Adrenal gland (tissue), 12 donors: ENCODE measurements around the gene ELN. TPM values are rescaled to one million over a fixed set of nuclear protein-coding genes. Genes with fewer than 3 reads are reported as not detected.
"Not testable (repeated sequence)": the region's sequence is repeated elsewhere in the genome, so short reads cannot be mapped to it uniquely, and the experiment has no call there.

Experiments used
- DNase-seq, 7 donors: peaks; one replicate each; pipeline ENCODE4 v3.0.0-alpha.2; 2019 to 2020
- H3K27ac ChIP-seq, 5 donors: fragments of 200-600 bp; sonication (generic) in 4 of 5; 1 replicate in 3 of 5; 2 replicates in 2 of 5; pipeline versions ENCODE4 v1.5.1 to v1.8.0; 2016 to 2020; ENCODE audit warnings: mild to moderate bottlenecking in 1 of 5
- H3K27me3 ChIP-seq: fragments of 200-600 bp; 2 replicates; pipeline ENCODE4 v1.8.0; 2021
- H3K36me3 ChIP-seq, 2 donors: fragments of 200-600 bp; replicated peaks in 1 of 2; 1 replicate in 1 of 2; 2 replicates in 1 of 2; pipeline versions ENCODE4 v1.5.1 to v1.8.0; 2018 to 2022
- H3K4me1 ChIP-seq, 2 donors: fragments of 200-600 bp; replicated peaks in 1 of 2; 1 replicate in 1 of 2; 2 replicates in 1 of 2; pipeline versions ENCODE4 v1.5.1 to v1.8.0; 2018 to 2021
- H3K4me3 ChIP-seq, 4 donors: fragments of 200-600 bp; sonication (generic) in 3 of 4; one replicate each; pipeline ENCODE4 v1.5.1; 2016 to 2018
- H3K9me3 ChIP-seq, 3 donors: fragments of 200-600 bp; sonication (generic) in 1 of 3; replicated peaks in 1 of 3; 1 replicate in 2 of 3; 2 replicates in 1 of 3; pipeline versions ENCODE4 v1.5.1 to v1.8.0; 2016 to 2021
- CTCF ChIP-seq, 6 experiments: fragments of 450-650 bp in 4 of 6; fragments of 200-600 bp in 2 of 6; sonication (generic) in 1 of 6; IDR thresholded peaks; 1 replicate in 5 of 6; 2 replicates in 1 of 6; pipeline versions ENCODE4 v1.5.1 to v1.8.0; 2016 to 2021; ENCODE audit warnings: antibody characterized with exemption in 6 of 6, mild to moderate bottlenecking in 2 of 6, moderate library complexity in 1 of 6
- POLR2A ChIP-seq, 2 donors: fragments of 450-650 bp; IDR thresholded peaks; one replicate each; pipeline ENCODE4 v1.6.1; 2017; ENCODE audit warnings: antibody characterized with exemption in 2 of 2, mild to moderate bottlenecking in 2 of 2, moderate library complexity in 1 of 2
- WGBS, 4 donors: extraction: QIAGEN DNeasy Blood & Tissue Kit in 2 of 4; methylation state at CpG; one replicate each; pipeline versions ENCODE4 v1.1.5 to v1.1.7; 2013 to 2017; 5-methylcytosine and 5-hydroxymethylcytosine counted together
- intact Hi-C, 2 donors: fragments of 100-400 bp; cut with DNase I; formaldehyde crosslinking; loops; one replicate each; pipeline versions ENCODE4 v1.14.1 to v1.15.0; 2022 to 2023
- polyA plus RNA-seq, 3 donors: library from polyadenylated mRNA; stranded (reverse); fragments of 200-250 nt in 2 of 3; fragments of 350-450 nt in 1 of 3; fragmentation: Illumina TruSeq in 1 of 3; extraction: RNeasy Lipid Tissue Mini Kit (QIAGEN cat#74804) in 1 of 3; gene quantifications; one replicate each; pipeline ENCODE4 v1.2.3, GENCODE V29; 2013 to 2014
- total RNA-seq, 9 donors: library from RNA; depleted of rRNA in 4 of 9; stranded (reverse); fragments of >200 nt in 4 of 9; fragments of 120-200 nt in 1 of 9; fragmentation: NEBNext Ultra II Directional in 1 of 9; extraction: Animal tissue kit (Norgen Biotek cat#: 25700) in 1 of 9; gene quantifications; one replicate each; pipeline versions ENCODE4 v1.1.0 to v1.2.4, GENCODE V29; 2013 to 2023
- donor health status: healthy with polysubstance abuse.
- donor health status: Bipolar disorder and iron deficiency.
- donor health status: DM: yes; HTN: yes; CAD: no.
- donor health status: DM: no; HTN: no; CAD: no.
- donor health status: DM: no; HTN: no; CAD: no.
- donor health status: DM: yes; HTN: yes; CAD: no.

The ELN gene
- total and polyA plus RNA-seq, 12 donors = 4.6 to 107 (median 15.9) TPM

- Histone ChIP-seq H3K27ac (no peak overlapping the region), H3K36me3 (no peaks in the 10 kb centered on the region), H3K4me3 (no peak overlapping the region), H3K9me3 (no peaks in the 10 kb centered on the region), H3K27me3 (no peaks in the 10 kb centered on the region), H3K4me1 (no peaks in the 10 kb centered on the region)
- TF ChIP-seq POLR2A (IDR thresholded peaks at IDR 0.05) (no peak), CTCF (IDR thresholded peaks at IDR 0.05) (no peak)
- DNase-seq = no peak
- WGBS, 4 donors = 51 to 73% (median 61%) methylated on average over 3 to 16 of the region's 16 CpGs
- intact Hi-C loops = no loop called here
Observed at GRCh38 chr7:74010407-74010806, 17.6 kb upstream of the ELN start.

- DNase-seq, H3K36me3 ChIP-seq, H3K27me3 ChIP-seq, H3K4me1 ChIP-seq, H3K9me3 ChIP-seq, H3K4me3 ChIP-seq, H3K27ac ChIP-seq, intact Hi-C loops: not testable (repeated sequence)
- 92 to 97% (median 96%) methylated on average over 4 of the region's 4 CpGs for WGBS, 4 donors
Observed at GRCh38 chr7:74011421-74011820, 16.6 kb upstream of the ELN start.

- 63 to 78% (median 75%) methylated on average over 3 to 13 of the region's 13 CpGs for WGBS, 4 donors
- TF ChIP-seq CTCF (IDR thresholded peaks at IDR 0.05) (no peak), POLR2A (IDR thresholded peaks at IDR 0.05) (no peak)
- Histone ChIP-seq H3K4me1 (no peaks in the 10 kb centered on the region), H3K36me3 (no peaks in the 10 kb centered on the region), H3K27me3 (no peaks in the 10 kb centered on the region), H3K4me3 (no peak overlapping the region), H3K27ac (no peak overlapping the region), H3K9me3 (no peaks in the 10 kb centered on the region)
- DNase-seq = no peak
- intact Hi-C loops = no loop called here
Observed at GRCh38 chr7:74012842-74013249, 15.1 kb upstream of the ELN start.

- Histone ChIP-seq H3K9me3 (no peaks in the 10 kb centered on the region), H3K27ac (no peak overlapping the region), H3K27me3 (no peaks in the 10 kb centered on the region), H3K4me1 (no peaks in the 10 kb centered on the region), H3K36me3 (no peaks in the 10 kb centered on the region), H3K4me3 (no peak overlapping the region)
- 75 to 87% (median 84%) methylated on average over 13 to 16 of the region's 16 CpGs for WGBS, 4 donors
- DNase-seq = no peak
- intact Hi-C loops = no loop called here
- TF ChIP-seq CTCF (IDR thresholded peaks at IDR 0.05) = no peak
- TF ChIP-seq POLR2A (IDR thresholded peaks at IDR 0.05) = no peak
Observed at GRCh38 chr7:74013539-74014272, 14.3 kb upstream of the ELN start.

GRCh38 chr7:74014931-74015330 is 13.0 kb upstream of the ELN start:
- Histone ChIP-seq H3K27ac (no peak overlapping the region), H3K36me3 (no peaks in the 10 kb centered on the region), H3K9me3 (no peaks in the 10 kb centered on the region), H3K4me3 (no peak overlapping the region), H3K4me1 (no peaks in the 10 kb centered on the region), H3K27me3 (no peaks in the 10 kb centered on the region)
- no peak for DNase-seq
- intact Hi-C loops = no loop called here
- WGBS, 4 donors = 77 to 81% (median 79%) methylated on average over 6 of the region's 6 CpGs
- no peak for TF ChIP-seq CTCF (IDR thresholded peaks at IDR 0.05)
- TF ChIP-seq POLR2A (IDR thresholded peaks at IDR 0.05) = no peak
